ENCODE data around the gene PBX3.

- TF ChIP-seq CTCF (IDR thresholded peaks at IDR 0.05) (no peak), EP300 (IDR thresholded peaks at IDR 0.05) (no peak), POLR2A (IDR thresholded peaks at IDR 0.05) (no peak)
These were observed 236.5 kb downstream of the PBX3 start for GRCh38 chr9:125983681-125984080.

Measured in ovary (tissue), 3 donors.